DOHH2 (cell line): ENCODE data around the gene HES4.
"Not testable (repeated sequence)": the region's sequence is repeated elsewhere in the genome, so short reads cannot be mapped to it uniquely, and the experiment has no call there.

Source experiments
- H3F3A ChIP-seq: fragments of 200-600 bp; sonication (generic), shearing (Covaris generic); 2 replicates; pipeline ENCODE4 v1.6.0; 2016; ENCODE audit warnings: antibody characterized with exemption, mild to moderate bottlenecking; ENCODE audit not compliant: control insufficient read depth, insufficient read depth
- H3K27ac ChIP-seq: fragments of 200-600 bp; sonication (generic); 2 replicates; pipeline ENCODE4 v1.5.1; 2014; ENCODE audit warnings: low read depth, mild to moderate bottlenecking, low read length, moderate library complexity
- H3K27me3 ChIP-seq: fragments of 200-600 bp; sonication (generic); 2 replicates; pipeline ENCODE4 v1.6.1; 2014; ENCODE audit warnings: mild to moderate bottlenecking, low read length, mixed read lengths; ENCODE audit not compliant: control insufficient read depth
- H3K36me3 ChIP-seq: fragments of 200-600 bp; sonication (generic); 2 replicates; pipeline ENCODE4 v1.6.1; 2014; ENCODE audit warnings: mild to moderate bottlenecking, low read length, moderate library complexity, mixed read lengths; ENCODE audit not compliant: control insufficient read depth
- H3K4me1 ChIP-seq: fragments of 200-600 bp; sonication (generic); 2 replicates; pipeline ENCODE4 v1.6.1; 2014; ENCODE audit warnings: mild to moderate bottlenecking, low read length, mixed read lengths; ENCODE audit not compliant: control insufficient read depth
- H3K4me2 ChIP-seq: fragments of 200-600 bp; sonication (generic); 2 replicates; pipeline ENCODE4 v1.6.0; 2014; ENCODE audit warnings: mild to moderate bottlenecking, low read length, moderate library complexity
- H3K4me3 ChIP-seq: fragments of 200-600 bp; sonication (generic); 2 replicates; pipeline ENCODE4 v1.5.1; 2014; ENCODE audit warnings: mild to moderate bottlenecking, low read length, mixed read lengths
- H3K79me2 ChIP-seq: fragments of 200-600 bp; sonication (generic); 2 replicates; pipeline ENCODE4 v1.6.1; 2014; ENCODE audit warnings: mild to moderate bottlenecking, low read length, mixed read lengths; ENCODE audit not compliant: control insufficient read depth
- H3K9me2 ChIP-seq: fragments of 200-600 bp; sonication (generic); replicated peaks from 2 replicates; pipeline ENCODE4 v1.6.1; 2014; ENCODE audit warnings: mild to moderate bottlenecking, low read length, mixed read lengths; ENCODE audit not compliant: control insufficient read depth
- H3K9me3 ChIP-seq: fragments of 200-600 bp; sonication (generic); 2 replicates; pipeline ENCODE4 v1.6.1; 2014; ENCODE audit warnings: antibody characterized with exemption, low read length, mixed read lengths; ENCODE audit not compliant: control insufficient read depth, insufficient read depth
- H4K20me1 ChIP-seq: fragments of 200-600 bp; sonication (generic); 2 replicates; pipeline ENCODE4 v1.6.0; 2014; ENCODE audit warnings: low read depth, mild to moderate bottlenecking, antibody characterized with exemption, low read length, moderate library complexity; ENCODE audit not compliant: control insufficient read depth, insufficient read depth
- CTCF ChIP-seq: fragments of 200-600 bp; sonication (generic); IDR thresholded peaks from one replicate; pipeline ENCODE4 v1.5.1; 2014; ENCODE audit warnings: antibody characterized with exemption, mild to moderate bottlenecking, low read depth, low read length; ENCODE audit not compliant: poor library complexity, severe bottlenecking
- EZH2phosphoT487 ChIP-seq: fragments of 200-600 bp; sonication (generic); IDR thresholded peaks from 2 replicates; pipeline ENCODE4 v1.6.1; 2017; ENCODE audit warnings: borderline replicate concordance, mild to moderate bottlenecking, antibody characterized with exemption, low read length, moderate library complexity, mixed read lengths

Gene HES4

GRCh38 chr1:1011396-1011949, 11.6 kb upstream of the HES4 start:
- Histone ChIP-seq H3K4me2 (no peak overlapping the region), H3F3A (no peaks in the 10 kb centered on the region), H3K27me3 (no peaks in the 10 kb centered on the region), H3K36me3 (no peaks in the 10 kb centered on the region), H3K4me3 (no peak overlapping the region), H3K27ac (no peak overlapping the region), H3K4me1 (peaks cover 22% of the 10 kb centered on the region), H3K9me2 (no peaks in the 10 kb centered on the region), H3K9me3 (no peaks in the 10 kb centered on the region), H4K20me1 (no peaks in the 10 kb centered on the region), H3K79me2 (no peaks in the 10 kb centered on the region)
- TF ChIP-seq EZH2phosphoT487 (no peak), CTCF (no peak)

GRCh38 chr1:1010131-1010530, 10.2 kb upstream of the HES4 start:
- H3F3A ChIP-seq, H3K9me2 ChIP-seq, H3K9me3 ChIP-seq, H3K27ac ChIP-seq, H4K20me1 ChIP-seq, H3K27me3 ChIP-seq, H3K4me2 ChIP-seq, H3K79me2 ChIP-seq, H3K36me3 ChIP-seq, H3K4me3 ChIP-seq: not testable (repeated sequence)
- peaks cover 22% of the 10 kb centered on the region for H3K4me1 ChIP-seq

- H3K4me1 ChIP-seq, result peaks cover 3% of the 10 kb centered on the region; the same call in 1 of the 2 replicates
- no peak overlapping the region for H3K4me3 ChIP-seq
- no peaks in the 10 kb centered on the region for H3F3A ChIP-seq
- no peaks in the 10 kb centered on the region for H4K20me1 ChIP-seq
- H3K27me3 ChIP-seq, result peaks cover 26% of the 10 kb centered on the region
- H3K36me3 ChIP-seq, result no peaks in the 10 kb centered on the region
- no peaks in the 10 kb centered on the region for H3K9me3 ChIP-seq
- no peaks in the 10 kb centered on the region for H3K9me2 ChIP-seq
- H3K4me2 ChIP-seq, result no peak overlapping the region
- no peak overlapping the region for H3K27ac ChIP-seq
- no peak for TF ChIP-seq CTCF
- TF ChIP-seq EZH2phosphoT487, result no peak
- no peaks in the 10 kb centered on the region for H3K79me2 ChIP-seq
Measured at GRCh38 chr1:1006305-1007159, 6.6 kb upstream of the HES4 start.

GRCh38 chr1:1005774-1006304, 5.9 kb upstream of the HES4 start:
- H3K9me3 ChIP-seq, result no peaks in the 10 kb centered on the region
- no peak overlapping the region for H3K27ac ChIP-seq
- no peak for TF ChIP-seq CTCF
- TF ChIP-seq EZH2phosphoT487, result no peak
- H3K27me3 ChIP-seq, result peaks cover 26% of the 10 kb centered on the region
- H3K4me2 ChIP-seq, result no peak overlapping the region
- H4K20me1 ChIP-seq, result no peaks in the 10 kb centered on the region
- H3K4me1 ChIP-seq, result peaks cover 3% of the 10 kb centered on the region; the same call in 1 of the 2 replicates
- no peaks in the 10 kb centered on the region for H3K9me2 ChIP-seq
- H3K4me3 ChIP-seq, result no peak overlapping the region
- no peaks in the 10 kb centered on the region for H3F3A ChIP-seq
- H3K36me3 ChIP-seq, result no peaks in the 10 kb centered on the region
- H3K79me2 ChIP-seq, result no peaks in the 10 kb centered on the region
